Natural killer cell (primary cell): ENCODE data around the gene NUB1. TPM values are rescaled to one million over a fixed set of nuclear protein-coding genes. Genes with fewer than 3 reads are reported as not detected.

Experiments
- ATAC-seq, 3 donors: fragments of 150-1000 bp in 2 of 3; fragments of 200-7000 bp in 1 of 3; cut with Tn5 transposase; 1 replicate in 1 of 3; 2 replicates in 2 of 3; pipeline ENCODE4 v1.10.0; 2021; ENCODE audit warnings: mild to moderate bottlenecking in 2 of 3, moderate library complexity in 2 of 3
- DNase-seq, 2 donors: peaks; one replicate each; pipeline versions ENCODE4 v3.0.0 to v3.0.0-alpha.2; 2013 to 2021; ENCODE audit warnings: mixed read lengths in 1 of 2
- H3K27ac ChIP-seq: one replicate; pipeline ENCODE4 v1.5.1; 2013; ENCODE audit warnings: mild to moderate bottlenecking, low read length
- H3K27me3 ChIP-seq: one replicate; pipeline ENCODE4 v1.6.1; 2013; ENCODE audit warnings: low read length; ENCODE audit not compliant: control insufficient read depth, insufficient read depth
- H3K36me3 ChIP-seq: one replicate; pipeline ENCODE4 v1.6.1; 2013; ENCODE audit warnings: low read length; ENCODE audit not compliant: control insufficient read depth, insufficient read depth
- H3K4me1 ChIP-seq: one replicate; pipeline ENCODE4 v1.6.1; 2013; ENCODE audit warnings: low read length; ENCODE audit not compliant: control insufficient read depth, insufficient read depth
- H3K4me3 ChIP-seq: one replicate; pipeline ENCODE4 v1.5.1; 2013; ENCODE audit warnings: low read length
- H3K9me3 ChIP-seq: one replicate; pipeline ENCODE4 v1.6.1; 2013; ENCODE audit warnings: low read length; ENCODE audit not compliant: control insufficient read depth, insufficient read depth
- H3K27ac Mint-ChIP-seq, 2 donors: one replicate each; pipeline ENCODE4 v1.8.0; 2022; ENCODE audit warnings: mild to moderate bottlenecking in 2 of 2, mixed read lengths in 2 of 2, moderate library complexity in 1 of 2
- H3K27me3 Mint-ChIP-seq, 2 donors: one replicate each; pipeline ENCODE4 v1.8.0; 2022; ENCODE audit warnings: low read depth in 2 of 2, mixed read lengths in 2 of 2
- H3K36me3 Mint-ChIP-seq: one replicate; pipeline ENCODE4 v1.8.0; 2022; ENCODE audit warnings: mixed read lengths
- H3K4me1 Mint-ChIP-seq, 2 donors: one replicate each; pipeline ENCODE4 v1.8.0; 2022; ENCODE audit warnings: mixed read lengths in 2 of 2
- H3K4me3 Mint-ChIP-seq: one replicate; pipeline ENCODE4 v1.8.0; 2022; ENCODE audit warnings: mild to moderate bottlenecking, moderate library complexity, mixed read lengths
- H3K9me3 Mint-ChIP-seq, 2 donors: one replicate each; pipeline ENCODE4 v1.8.0; 2022; ENCODE audit warnings: mixed read lengths in 2 of 2
- WGBS: methylation state at CpG from one replicate; pipeline ENCODE4 v1.1.7; 2013; ENCODE audit warnings: missing lambda C conversion rate; ENCODE audit not compliant: insufficient coverage; 5-methylcytosine and 5-hydroxymethylcytosine counted together
- intact Hi-C: fragments of 100-400 bp; cut with micrococcal nuclease; formaldehyde crosslinking; loops from one replicate; pipeline ENCODE4 v1.14.2; 2022
- total RNA-seq, 4 donors: library from RNA; stranded (reverse); fragments of 120-200 nt in 1 of 4; gene quantifications; one replicate each; pipeline versions ENCODE4 v1.2.3 to v1.2.4, GENCODE V29; 2013 to 2022
- TF ChIP-seq, protein P1 (sequence below): fragments of 200-600 bp; IDR thresholded peaks from one replicate; pipeline ENCODE4 v1.8.0; 2022; ENCODE audit warnings: antibody characterized with exemption

NUB1 gene
- total RNA-seq, 3 donors from 2014 or later (not counting 1 experiment from before 2014, with no cell fraction given), result 110 to 113 (median 111) TPM

DNA sequence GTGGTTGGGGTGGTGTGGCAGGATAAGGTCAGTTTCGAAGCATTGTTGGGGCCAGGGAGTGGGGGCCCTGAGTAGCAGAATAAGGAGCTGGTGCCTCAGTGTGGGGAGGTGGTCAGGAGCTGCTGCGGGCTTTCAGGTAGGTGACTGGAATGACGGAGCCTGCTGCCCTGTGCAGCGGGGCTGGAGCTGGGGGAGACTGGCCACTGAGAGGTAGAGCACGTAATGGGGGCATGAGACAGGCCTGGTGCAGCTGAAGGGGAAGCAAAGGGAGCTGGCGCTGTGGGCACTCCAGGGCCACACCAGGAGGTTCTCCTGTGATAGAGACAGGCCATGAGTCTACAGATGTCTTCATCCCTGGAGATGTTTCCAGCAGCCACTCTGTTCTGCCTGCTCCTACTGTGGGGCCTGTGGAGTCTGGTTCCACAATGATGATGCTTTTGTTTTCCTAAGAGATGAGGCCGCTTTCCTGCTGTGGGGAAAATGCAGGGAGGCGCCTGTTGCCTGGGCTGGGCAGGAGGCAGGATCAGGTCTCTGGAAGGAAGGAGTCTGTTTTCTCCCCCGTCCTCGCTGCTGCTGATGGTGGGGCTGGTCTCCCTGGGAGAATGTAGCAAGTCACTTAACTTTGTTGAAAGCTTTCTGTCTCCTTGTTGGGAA, 31.1 kb downstream of the NUB1 start:
- no peak for DNase-seq
- no peak for ATAC-seq

DNA sequence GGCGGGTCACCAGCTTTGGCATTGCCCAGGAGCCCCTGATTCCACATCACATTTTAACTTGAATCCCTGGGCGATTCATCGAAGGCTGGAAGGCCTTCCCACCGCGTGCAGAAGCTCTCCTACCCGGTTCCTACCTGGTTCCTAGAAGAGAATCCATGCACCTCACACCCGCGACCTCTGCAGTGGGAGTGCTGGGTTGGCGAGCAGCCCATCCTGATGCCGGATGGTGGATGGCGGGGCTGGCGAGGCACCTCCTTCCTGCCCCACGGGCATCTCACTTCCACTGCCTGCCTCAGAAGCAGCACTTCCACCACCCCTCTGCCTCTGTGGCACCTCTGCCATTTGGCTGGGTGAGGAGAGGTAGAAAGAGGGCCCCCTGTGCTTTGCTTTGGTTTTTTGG, 32.0 kb downstream of the NUB1 start:
- Histone ChIP-seq H3K4me3 (no peak overlapping the region), H3K27me3 (no peaks in the 10 kb centered on the region), H3K4me1 (no peaks in the 10 kb centered on the region), H3K27ac (no peak overlapping the region), H3K36me3 (peaks cover 68% of the 10 kb centered on the region), H3K9me3 (no peaks in the 10 kb centered on the region)
- TF ChIP-seq, protein P1, sequence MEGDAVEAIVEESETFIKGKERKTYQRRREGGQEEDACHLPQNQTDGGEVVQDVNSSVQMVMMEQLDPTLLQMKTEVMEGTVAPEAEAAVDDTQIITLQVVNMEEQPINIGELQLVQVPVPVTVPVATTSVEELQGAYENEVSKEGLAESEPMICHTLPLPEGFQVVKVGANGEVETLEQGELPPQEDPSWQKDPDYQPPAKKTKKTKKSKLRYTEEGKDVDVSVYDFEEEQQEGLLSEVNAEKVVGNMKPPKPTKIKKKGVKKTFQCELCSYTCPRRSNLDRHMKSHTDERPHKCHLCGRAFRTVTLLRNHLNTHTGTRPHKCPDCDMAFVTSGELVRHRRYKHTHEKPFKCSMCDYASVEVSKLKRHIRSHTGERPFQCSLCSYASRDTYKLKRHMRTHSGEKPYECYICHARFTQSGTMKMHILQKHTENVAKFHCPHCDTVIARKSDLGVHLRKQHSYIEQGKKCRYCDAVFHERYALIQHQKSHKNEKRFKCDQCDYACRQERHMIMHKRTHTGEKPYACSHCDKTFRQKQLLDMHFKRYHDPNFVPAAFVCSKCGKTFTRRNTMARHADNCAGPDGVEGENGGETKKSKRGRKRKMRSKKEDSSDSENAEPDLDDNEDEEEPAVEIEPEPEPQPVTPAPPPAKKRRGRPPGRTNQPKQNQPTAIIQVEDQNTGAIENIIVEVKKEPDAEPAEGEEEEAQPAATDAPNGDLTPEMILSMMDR, result no peak
- H3K4me1 Mint-ChIP-seq, result peaks cover 5 to 10% of the 10 kb centered on the region in 2 donors
- no peak overlapping the region for H3K4me3 Mint-ChIP-seq
- no peaks in the 10 kb centered on the region for H3K27me3 Mint-ChIP-seq
- H3K9me3 Mint-ChIP-seq, result no peaks in the 10 kb centered on the region
- intact Hi-C loops, result no loop called here
- H3K36me3 Mint-ChIP-seq, result peaks cover 16% of the 10 kb centered on the region
- ATAC-seq (no peak), DNase-seq (no peak)
- 94% methylated on average over 13 of the region's 13 CpGs for WGBS
- no peak overlapping the region for H3K27ac Mint-ChIP-seq

More for the DNA sequence above, 31.1 kb downstream of the NUB1 start:
- TF ChIP-seq, protein P1, result no peak
- H3K9me3 Mint-ChIP-seq, result no peaks in the 10 kb centered on the region
- Histone ChIP-seq H3K4me3 (no peak overlapping the region), H3K27ac (no peak overlapping the region), H3K4me1 (peaks cover 5% of the 10 kb centered on the region), H3K36me3 (peaks cover 67% of the 10 kb centered on the region), H3K27me3 (no peaks in the 10 kb centered on the region), H3K9me3 (no peaks in the 10 kb centered on the region)
- intact Hi-C loops, result no loop called here
- no peaks in the 10 kb centered on the region for H3K27me3 Mint-ChIP-seq
- peaks cover 8 to 13% of the 10 kb centered on the region in 2 donors for H3K4me1 Mint-ChIP-seq
- peak overlapping the region; percentile 14 to 76 for H3K27ac Mint-ChIP-seq
- WGBS, result 98% methylated on average over 10 of the region's 10 CpGs
- no peak overlapping the region for H3K4me3 Mint-ChIP-seq
- peaks cover 8% of the 10 kb centered on the region for H3K36me3 Mint-ChIP-seq

DNA sequence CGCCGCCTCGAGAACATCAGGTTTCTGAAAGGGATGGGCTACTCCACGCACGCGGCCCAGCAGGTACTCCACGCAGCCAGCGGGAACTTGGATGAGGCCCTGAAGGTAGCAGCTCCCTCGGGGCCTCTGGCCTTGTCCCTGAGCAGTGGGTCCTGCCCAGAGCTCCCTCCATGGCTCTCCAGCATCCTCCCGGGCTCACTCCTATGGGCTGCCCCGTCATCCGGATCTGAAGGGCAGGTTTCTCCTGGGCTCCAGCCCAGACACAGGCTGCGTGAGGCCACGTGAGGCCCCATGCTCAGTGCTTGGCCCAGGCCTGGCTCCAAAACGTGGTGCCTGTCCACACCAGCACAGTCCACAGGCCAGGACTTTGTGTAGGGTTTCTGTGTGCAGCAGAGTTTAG, 32.5 kb downstream of the NUB1 start:
- Mint-ChIP-seq H3K27me3 (no peaks in the 10 kb centered on the region), H3K9me3 (no peaks in the 10 kb centered on the region), H3K4me3 (no peak overlapping the region), H3K27ac (no peak overlapping the region), H3K36me3 (peaks cover 16% of the 10 kb centered on the region), H3K4me1 (peaks cover 4 to 14% of the 10 kb centered on the region in 2 donors)
- Histone ChIP-seq H3K27me3 (no peaks in the 10 kb centered on the region), H3K36me3 (peaks cover 68% of the 10 kb centered on the region), H3K9me3 (no peaks in the 10 kb centered on the region), H3K27ac (no peak overlapping the region), H3K4me3 (no peak overlapping the region), H3K4me1 (no peaks in the 10 kb centered on the region)
- TF ChIP-seq, protein P1, result no peak
- WGBS, result 96% methylated on average over 15 of the region's 15 CpGs
- intact Hi-C loops, result no loop called here
- no peak for DNase-seq
- no peak for ATAC-seq

DNA sequence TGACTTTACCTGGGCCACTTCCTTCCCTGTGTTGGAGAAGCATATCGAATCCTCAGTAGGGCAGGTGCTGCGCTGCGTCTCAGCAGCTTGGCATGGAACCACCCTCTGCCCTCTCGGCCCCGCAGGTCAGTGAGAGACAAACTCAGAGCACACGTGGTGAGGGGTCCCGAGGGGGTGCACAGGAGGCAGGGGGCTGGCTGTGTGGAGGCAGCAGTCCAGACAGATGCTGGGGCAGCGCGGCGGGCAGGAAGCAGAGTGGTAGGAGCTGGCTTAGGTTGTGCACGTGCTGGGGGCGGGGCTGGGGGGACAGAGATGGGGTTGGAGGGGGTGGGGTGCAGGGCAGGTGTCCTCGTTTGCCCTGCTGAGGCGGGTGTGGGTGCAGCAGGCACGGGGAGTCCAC, 33.1 kb downstream of the NUB1 start:
- no peaks in the 10 kb centered on the region for H3K4me1 ChIP-seq
- Mint-ChIP-seq H3K9me3 (no peaks in the 10 kb centered on the region), H3K36me3 (peaks cover 16% of the 10 kb centered on the region), H3K4me3 (no peak overlapping the region), H3K27ac (no peak overlapping the region), H3K4me1 (peaks cover 4 to 14% of the 10 kb centered on the region in 2 donors), H3K27me3 (no peaks in the 10 kb centered on the region)
- no peaks in the 10 kb centered on the region for H3K27me3 ChIP-seq
- no peak overlapping the region for H3K27ac ChIP-seq
- 90% methylated on average over 15 of the region's 15 CpGs for WGBS
- peaks cover 64% of the 10 kb centered on the region for H3K36me3 ChIP-seq
- ATAC-seq (no peak), DNase-seq (no peak)
- H3K4me3 ChIP-seq, result no peak overlapping the region
- intact Hi-C loops, result no loop called here
- no peaks in the 10 kb centered on the region for H3K9me3 ChIP-seq
- TF ChIP-seq, protein P1, result no peak
